ENCODE measurements around the gene LRATD1. TPM values are rescaled to one million over a fixed set of nuclear protein-coding genes. Genes with fewer than 3 reads are reported as not detected.

Gene LRATD1
- total and polyA plus RNA-seq, 10 of the 15 experiments (the other 5 are each of a cell fraction or from before 2014, with no cell fraction given), result 0.02 TPM; not detected in 9

- ChIA-PET CTCF (interaction anchor here (0.6 kb wide), 1 partner anchor 789 kb away, joined by 3 read pairs; no protein-coding TSS in a partner anchor), SMC1A (ENCODE audit: uncharacterized antibody, unreplicated experiment) (no interaction called here), POLR2A (no interaction called here), RAD21 (ENCODE audit: unreplicated experiment) (no interaction called here)
- Histone ChIP-seq H3K4me2 (ENCODE audit: control insufficient read depth, insufficient read depth) (no peak overlapping the region), H4K20me1 (ENCODE audit: control insufficient read depth, insufficient read depth) (no peaks in the 10 kb centered on the region), H2AFZ (ENCODE audit: control insufficient read depth, low read depth, low read length) (no peak overlapping the region), H3K9me3 (replicated peaks; ENCODE audit: control insufficient read depth, insufficient read depth, low read length) (no peaks in the 10 kb centered on the region), H3K36me3 (ENCODE audit: control insufficient read depth in 2 of 2, insufficient read depth in 2 of 2, low read length in 1 of 2) (no peaks in the 10 kb centered on the region), H3K4me1 (ENCODE audit: control insufficient read depth, insufficient read depth, low read length) (no peaks in the 10 kb centered on the region), H3K27ac (ENCODE audit: control insufficient read depth, insufficient read depth) (no peak overlapping the region), H3K27me3 (replicated peaks in 1 of 2; ENCODE audit: control insufficient read depth in 2 of 2, insufficient read depth in 2 of 2, low read length in 1 of 2) (no peaks in the 10 kb centered on the region), H3K9ac (ENCODE audit: control insufficient read depth, insufficient read depth, low read length) (no peak overlapping the region), H3K79me2 (ENCODE audit: control insufficient read depth, insufficient read depth, low read length) (no peaks in the 10 kb centered on the region), H3K4me3 (no peak overlapping the region)
- TF ChIP-seq EZH2 (IDR thresholded peaks at IDR 0.05; ENCODE audit: borderline replicate concordance, control insufficient read depth, low read depth, low read length) (no peak), ZNF207 (IDR thresholded peaks at IDR 0.05; ENCODE audit: borderline replicate concordance) (no peak), HDGF (IDR thresholded peaks at IDR 0.05) (no peak), GABPA (IDR thresholded peaks at IDR 0.05; ENCODE audit: low read depth) (no peak), ZSCAN29 (IDR thresholded peaks at IDR 0.05) (no peak), IRF4 (IDR thresholded peaks at IDR 0.05; ENCODE audit: low read depth, low read length) (no peak), BCLAF1 (IDR thresholded peaks at IDR 0.05) (no peak), MTA3 (IDR thresholded peaks at IDR 0.05; ENCODE audit: borderline replicate concordance, low read length) (no peak), TCF12 (IDR thresholded peaks at IDR 0.05; ENCODE audit: low read depth, low read length) (no peak), RAD21 (IDR thresholded peaks at IDR 0.05; ENCODE audit: insufficient read depth, low read depth, low read length) (no peak), RFX5 (IDR thresholded peaks at IDR 0.05; ENCODE audit: low read depth, low read length) (no peak), FOS (IDR thresholded peaks at IDR 0.05; ENCODE audit: borderline replicate concordance, extremely low read depth, insufficient read length) (no peak)
- TF ChIP-seq, protein P1, sequence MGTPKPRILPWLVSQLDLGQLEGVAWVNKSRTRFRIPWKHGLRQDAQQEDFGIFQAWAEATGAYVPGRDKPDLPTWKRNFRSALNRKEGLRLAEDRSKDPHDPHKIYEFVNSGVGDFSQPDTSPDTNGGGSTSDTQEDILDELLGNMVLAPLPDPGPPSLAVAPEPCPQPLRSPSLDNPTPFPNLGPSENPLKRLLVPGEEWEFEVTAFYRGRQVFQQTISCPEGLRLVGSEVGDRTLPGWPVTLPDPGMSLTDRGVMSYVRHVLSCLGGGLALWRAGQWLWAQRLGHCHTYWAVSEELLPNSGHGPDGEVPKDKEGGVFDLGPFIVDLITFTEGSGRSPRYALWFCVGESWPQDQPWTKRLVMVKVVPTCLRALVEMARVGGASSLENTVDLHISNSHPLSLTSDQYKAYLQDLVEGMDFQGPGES (IDR thresholded peaks at IDR 0.05), result no peak
- TF ChIP-seq, protein P2, sequence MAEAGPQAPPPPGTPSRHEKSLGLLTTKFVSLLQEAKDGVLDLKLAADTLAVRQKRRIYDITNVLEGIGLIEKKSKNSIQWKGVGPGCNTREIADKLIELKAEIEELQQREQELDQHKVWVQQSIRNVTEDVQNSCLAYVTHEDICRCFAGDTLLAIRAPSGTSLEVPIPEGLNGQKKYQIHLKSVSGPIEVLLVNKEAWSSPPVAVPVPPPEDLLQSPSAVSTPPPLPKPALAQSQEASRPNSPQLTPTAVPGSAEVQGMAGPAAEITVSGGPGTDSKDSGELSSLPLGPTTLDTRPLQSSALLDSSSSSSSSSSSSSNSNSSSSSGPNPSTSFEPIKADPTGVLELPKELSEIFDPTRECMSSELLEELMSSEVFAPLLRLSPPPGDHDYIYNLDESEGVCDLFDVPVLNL (IDR thresholded peaks at IDR 0.05; ENCODE audit: low read depth, low read length), result no peak
- ATAC-seq (no peak), DNase-seq (ENCODE audit: low read depth, low spot score) (no peak), FAIRE-seq (no peak)
- intact Hi-C loops (cut with micrococcal nuclease; ENCODE audit: unreplicated experiment), result no loop called here
- in situ Hi-C loops (cut with MboI), result no loop called here
- BruUV-seq (replicated peaks), result no TSS peak
Measured at GRCh38 chr2:14614017-14614416, 18.5 kb upstream of the LRATD1 start.
